ENCODE measurements around the gene ZNF385B. TPM values are rescaled to one million over a fixed set of nuclear protein-coding genes. Genes with fewer than 3 reads are reported as not detected.

ZNF385B gene
- polyA plus RNA-seq, 1 experiment, result not detected

DNA sequence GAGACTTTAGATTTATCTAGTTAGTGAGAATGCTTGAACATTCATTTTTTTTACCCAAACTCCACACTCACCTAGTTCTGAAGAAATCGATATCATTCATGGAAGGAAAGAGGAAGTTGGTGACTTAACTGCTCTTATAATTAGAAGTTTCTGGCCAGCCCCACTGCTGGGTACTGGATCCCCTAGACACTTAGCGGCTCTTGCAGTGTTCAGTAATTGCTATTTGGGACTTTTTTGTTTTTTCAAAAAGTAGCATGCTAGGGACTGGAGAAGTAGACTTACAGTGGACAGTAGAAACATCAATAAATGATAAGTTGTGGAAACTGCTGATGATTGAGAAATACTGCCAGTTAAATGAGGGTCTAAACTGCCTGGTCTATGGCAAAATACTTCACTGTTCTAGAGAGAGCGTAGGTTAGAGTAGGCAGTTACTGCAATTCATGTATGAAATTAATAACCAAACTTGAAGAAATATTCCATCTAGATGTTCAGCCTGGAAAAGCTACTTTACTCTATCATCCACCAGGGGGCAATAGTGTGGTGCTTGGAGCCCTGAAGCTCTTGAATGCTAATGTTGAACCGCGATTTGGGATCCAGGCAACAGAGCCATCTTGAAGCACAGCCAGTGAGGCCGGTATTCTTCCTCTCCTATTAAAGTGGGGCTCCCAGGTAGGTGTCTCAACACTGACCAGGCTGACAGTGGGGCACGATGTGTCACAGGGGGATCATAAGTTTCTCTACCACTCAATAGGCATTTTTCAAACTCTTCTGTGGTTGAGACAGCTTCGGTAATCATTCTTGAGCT is 450.7 kb downstream of the ZNF385B start:
- DNase-seq (ENCODE audit: low read depth, low spot score), result peak; percentile 23
- H3K27ac ChIP-seq (ENCODE audit: low read depth, low read length), result no peak overlapping the region
- H3K4me3 ChIP-seq (ENCODE audit: low read depth, low read length), result no peak overlapping the region
- H3K9me3 ChIP-seq (ENCODE audit: control insufficient read depth, insufficient read depth, low read length), result no peaks in the 10 kb centered on the region
- TF ChIP-seq, protein P1, sequence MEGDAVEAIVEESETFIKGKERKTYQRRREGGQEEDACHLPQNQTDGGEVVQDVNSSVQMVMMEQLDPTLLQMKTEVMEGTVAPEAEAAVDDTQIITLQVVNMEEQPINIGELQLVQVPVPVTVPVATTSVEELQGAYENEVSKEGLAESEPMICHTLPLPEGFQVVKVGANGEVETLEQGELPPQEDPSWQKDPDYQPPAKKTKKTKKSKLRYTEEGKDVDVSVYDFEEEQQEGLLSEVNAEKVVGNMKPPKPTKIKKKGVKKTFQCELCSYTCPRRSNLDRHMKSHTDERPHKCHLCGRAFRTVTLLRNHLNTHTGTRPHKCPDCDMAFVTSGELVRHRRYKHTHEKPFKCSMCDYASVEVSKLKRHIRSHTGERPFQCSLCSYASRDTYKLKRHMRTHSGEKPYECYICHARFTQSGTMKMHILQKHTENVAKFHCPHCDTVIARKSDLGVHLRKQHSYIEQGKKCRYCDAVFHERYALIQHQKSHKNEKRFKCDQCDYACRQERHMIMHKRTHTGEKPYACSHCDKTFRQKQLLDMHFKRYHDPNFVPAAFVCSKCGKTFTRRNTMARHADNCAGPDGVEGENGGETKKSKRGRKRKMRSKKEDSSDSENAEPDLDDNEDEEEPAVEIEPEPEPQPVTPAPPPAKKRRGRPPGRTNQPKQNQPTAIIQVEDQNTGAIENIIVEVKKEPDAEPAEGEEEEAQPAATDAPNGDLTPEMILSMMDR (IDR thresholded peaks at IDR 0.05; ENCODE audit: low read depth, low read length), result peak; percentile 82
- POLR2A ChIA-PET, result no interaction called here
- no peaks in the 10 kb centered on the region for H3K27me3 ChIP-seq (ENCODE audit: control insufficient read depth, insufficient read depth, low read length)
- CTCF ChIA-PET, result interaction anchor here (0.5 to 3.2 kb wide), 31 partner anchors 10 to 377 kb away, joined by 3 to 36 read pairs (median 3); no protein-coding TSS in a partner anchor

DNA sequence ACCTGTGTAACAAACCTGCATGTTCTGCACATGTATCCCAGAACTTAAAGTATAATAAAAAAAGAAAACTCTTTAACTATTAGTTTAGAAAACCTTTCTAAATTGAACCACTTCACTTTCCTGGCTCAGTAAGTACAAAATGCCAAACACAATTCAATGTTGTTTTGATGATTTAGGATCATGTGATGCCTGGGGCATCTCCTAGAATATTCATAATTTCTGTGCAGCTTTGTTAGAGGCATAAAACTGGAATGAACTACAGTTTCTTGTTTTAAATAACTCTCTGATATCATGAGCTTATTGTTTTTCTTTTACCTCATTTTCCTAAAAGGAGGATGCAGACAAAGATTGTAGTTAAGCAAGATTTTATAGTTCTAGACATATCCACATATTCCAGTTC is 457.8 kb downstream of the ZNF385B start:
- H3K4me3 ChIP-seq (ENCODE audit: low read depth, low read length), result no peak overlapping the region
- H3K9me3 ChIP-seq (ENCODE audit: control insufficient read depth, insufficient read depth, low read length), result no peaks in the 10 kb centered on the region
- ChIA-PET POLR2A (no interaction called here), CTCF (interaction anchor here (0.5 to 1.6 kb wide), 3 partner anchors 9 to 19 kb away, joined by 3 to 4 read pairs (median 3); no protein-coding TSS in a partner anchor)
- TF ChIP-seq, protein P1 (IDR thresholded peaks at IDR 0.05; ENCODE audit: low read depth, low read length), result no peak
- DNase-seq (ENCODE audit: low read depth, low spot score), result no peak
- H3K27ac ChIP-seq (ENCODE audit: low read depth, low read length), result no peak overlapping the region
- no peaks in the 10 kb centered on the region for H3K27me3 ChIP-seq (ENCODE audit: control insufficient read depth, insufficient read depth, low read length)

DNA sequence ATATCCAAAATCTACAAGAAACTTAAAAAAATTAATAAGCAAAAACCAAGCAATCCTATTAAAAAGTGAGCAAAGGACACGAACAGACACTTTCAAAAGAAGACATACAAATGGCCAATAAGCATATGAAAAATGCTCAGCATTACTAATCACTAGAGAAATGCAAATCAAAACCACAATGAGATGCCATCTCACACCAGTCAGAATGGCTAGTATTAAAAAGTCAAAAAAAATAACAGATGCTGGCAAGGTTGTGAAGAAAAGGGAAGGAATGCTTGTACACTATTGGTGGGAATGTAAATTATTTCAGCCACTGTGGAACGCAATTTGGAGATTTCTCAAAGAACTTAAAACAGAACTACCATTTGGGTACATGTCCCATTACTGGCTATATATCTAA is 467.9 kb downstream of the ZNF385B start:
- CTCF ChIA-PET, result interaction anchor here (2.0 kb wide), 1 partner anchor 17 kb away, joined by 7 read pairs; no protein-coding TSS in a partner anchor
- Histone ChIP-seq H3K27me3 (ENCODE audit: control insufficient read depth, insufficient read depth, low read length) (no peaks in the 10 kb centered on the region), H3K9me3 (ENCODE audit: control insufficient read depth, insufficient read depth, low read length) (no peaks in the 10 kb centered on the region), H3K27ac (ENCODE audit: low read depth, low read length) (no peak overlapping the region), H3K4me3 (ENCODE audit: low read depth, low read length) (no peak overlapping the region)
- DNase-seq (ENCODE audit: low read depth, low spot score), result no peak
- POLR2A ChIA-PET, result no interaction called here
- TF ChIP-seq, protein P1 (IDR thresholded peaks at IDR 0.05; ENCODE audit: low read depth, low read length), result no peak

Small RNAs within 50 kb of the gene (small RNA-seq; reads per million reads assigned to genes)
- not detected for gene MIR1258 (ENCODE audit: insufficient read length, low read depth)

Other genes starting within 250 kb of the ZNF385B start
- gene CWC22, start 145.7 kb upstream of the ZNF385B start, polyA plus RNA-seq (2011; rRNA removed), result 6.0 and 6.5 TPM in 2 replicates